ENCODE data around the gene TMOD3.

TMOD3 gene

DNA sequence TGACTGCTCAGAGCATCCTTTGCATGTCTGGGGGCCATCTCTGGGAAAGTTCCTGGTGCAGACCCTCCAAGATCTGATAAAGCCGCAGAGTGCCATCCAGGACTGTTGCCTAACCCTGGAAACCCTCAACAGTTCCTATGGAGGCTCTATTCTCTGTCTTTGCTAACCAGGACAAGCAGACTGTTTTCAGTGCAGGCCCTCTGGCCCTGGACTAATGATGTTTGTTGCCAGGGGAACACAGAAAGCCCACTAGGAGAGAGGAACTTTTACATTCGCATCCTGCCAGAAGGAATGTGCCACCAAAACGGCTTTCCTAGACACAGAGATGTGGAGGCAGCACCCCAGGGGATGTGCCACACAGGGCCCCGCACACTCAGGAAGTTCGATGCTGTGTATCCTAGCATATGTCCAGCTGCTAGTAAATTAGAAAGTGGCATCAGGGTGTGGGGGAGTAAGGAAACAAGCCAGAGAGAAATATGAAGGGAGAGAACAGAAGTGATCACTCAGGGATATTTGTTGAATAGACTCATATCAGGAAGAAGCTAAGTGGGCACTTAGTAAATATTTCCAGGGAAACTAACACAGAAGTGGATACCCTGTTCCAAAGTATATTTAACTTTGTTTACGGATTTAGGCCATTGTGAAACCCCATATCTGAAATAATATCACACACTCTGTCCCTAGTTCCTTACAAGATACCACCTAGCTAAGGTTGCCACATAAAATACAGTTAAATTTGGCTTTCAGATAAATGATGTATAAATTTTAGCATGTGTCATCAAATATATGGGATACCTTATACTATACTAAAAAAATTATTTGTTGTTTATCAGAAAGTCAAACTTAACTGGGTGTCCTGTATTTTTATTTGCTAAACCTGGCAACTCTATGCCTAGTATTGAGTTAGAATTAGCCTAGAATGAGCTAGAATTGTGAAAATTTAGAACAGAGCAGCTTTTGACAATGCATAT lies 29.9 kb upstream of the TMOD3 start:
- Histone ChIP-seq H3K9me3 (ENCODE audit: control insufficient read depth, insufficient read depth, low read length) (no peaks in the 10 kb centered on the region), H3K27ac (ENCODE audit: low read depth, low read length) (no peak overlapping the region), H3K9ac (ENCODE audit: low read depth, low read length) (no peak overlapping the region), H3K36me3 (ENCODE audit: control insufficient read depth, insufficient read depth, low read length) (0 out of 2 replicates have a peak, but pooled peaks cover 4% of the 10 kb centered on the region), H3K4me1 (ENCODE audit: control insufficient read depth, insufficient read depth, low read length) (no peaks in the 10 kb centered on the region), H3K27me3 (ENCODE audit: control insufficient read depth, insufficient read depth, low read length) (no peaks in the 10 kb centered on the region), H3K4me3 (ENCODE audit: low read depth, low read length) (no peak overlapping the region)

GRCh38 chr15:51801391-51801835 lies 28.0 kb upstream of the TMOD3 start:
- H3K4me1 ChIP-seq (ENCODE audit: control insufficient read depth, insufficient read depth, low read length), result no peaks in the 10 kb centered on the region
- no peaks in the 10 kb centered on the region for H3K27me3 ChIP-seq (ENCODE audit: control insufficient read depth, insufficient read depth, low read length)
- 0 out of 2 replicates have a peak, but pooled peaks cover 4% of the 10 kb centered on the region for H3K36me3 ChIP-seq (ENCODE audit: control insufficient read depth, insufficient read depth, low read length)
- H3K27ac ChIP-seq (ENCODE audit: low read depth, low read length), result no peak overlapping the region
- H3K9ac ChIP-seq (ENCODE audit: low read depth, low read length), result no peak overlapping the region
- H3K9me3 ChIP-seq (ENCODE audit: control insufficient read depth, insufficient read depth, low read length), result no peaks in the 10 kb centered on the region
- H3K4me3 ChIP-seq (ENCODE audit: low read depth, low read length), result no peak overlapping the region

- no peaks in the 10 kb centered on the region for H3K4me1 ChIP-seq (ENCODE audit: control insufficient read depth, insufficient read depth, low read length)
- H3K9ac ChIP-seq (ENCODE audit: low read depth, low read length), result no peak overlapping the region
Measured at GRCh38 chr15:51802593-51802992, 26.9 kb upstream of the TMOD3 start.

DNA sequence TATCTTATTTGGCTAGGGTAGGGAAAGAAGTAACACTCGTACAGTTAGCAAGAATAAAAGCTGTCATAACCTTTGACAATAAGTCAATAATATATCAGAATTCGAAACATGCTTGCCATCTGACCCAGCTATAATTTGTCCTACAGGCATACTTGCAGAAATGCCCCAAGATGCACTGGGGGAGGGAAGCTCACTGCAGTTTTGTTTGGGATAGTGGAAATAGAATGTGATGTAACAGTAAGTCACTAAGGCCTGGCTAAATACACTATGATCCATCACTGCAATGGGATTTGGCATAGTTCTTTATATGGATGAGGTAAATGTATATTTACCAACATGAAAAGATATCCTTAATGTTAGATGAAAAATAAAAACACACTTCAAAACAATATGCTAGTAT lies 25.5 kb upstream of the TMOD3 start:
- no peak overlapping the region for H3K9ac ChIP-seq (ENCODE audit: low read depth, low read length)
- H3K27me3 ChIP-seq (ENCODE audit: control insufficient read depth, insufficient read depth, low read length), result no peaks in the 10 kb centered on the region
- H3K4me1 ChIP-seq (ENCODE audit: control insufficient read depth, insufficient read depth, low read length), result no peaks in the 10 kb centered on the region
- H3K9me3 ChIP-seq (ENCODE audit: control insufficient read depth, insufficient read depth, low read length), result no peaks in the 10 kb centered on the region
- no peak overlapping the region for H3K4me3 ChIP-seq (ENCODE audit: low read depth, low read length)
- H3K27ac ChIP-seq (ENCODE audit: low read depth, low read length), result no peak overlapping the region
- 0 out of 2 replicates have a peak, but pooled peaks cover 4% of the 10 kb centered on the region for H3K36me3 ChIP-seq (ENCODE audit: control insufficient read depth, insufficient read depth, low read length)

More at GRCh38 chr15:51802593-51802992, 26.9 kb upstream of the TMOD3 start:
- H3K27ac ChIP-seq (ENCODE audit: low read depth, low read length), result no peak overlapping the region
- H3K4me3 ChIP-seq (ENCODE audit: low read depth, low read length), result no peak overlapping the region
- H3K27me3 ChIP-seq (ENCODE audit: control insufficient read depth, insufficient read depth, low read length), result no peaks in the 10 kb centered on the region
- H3K36me3 ChIP-seq (ENCODE audit: control insufficient read depth, insufficient read depth, low read length), result 0 out of 2 replicates have a peak, but pooled peaks cover 8% of the 10 kb centered on the region
- H3K9me3 ChIP-seq (ENCODE audit: control insufficient read depth, insufficient read depth, low read length), result no peaks in the 10 kb centered on the region

DNA sequence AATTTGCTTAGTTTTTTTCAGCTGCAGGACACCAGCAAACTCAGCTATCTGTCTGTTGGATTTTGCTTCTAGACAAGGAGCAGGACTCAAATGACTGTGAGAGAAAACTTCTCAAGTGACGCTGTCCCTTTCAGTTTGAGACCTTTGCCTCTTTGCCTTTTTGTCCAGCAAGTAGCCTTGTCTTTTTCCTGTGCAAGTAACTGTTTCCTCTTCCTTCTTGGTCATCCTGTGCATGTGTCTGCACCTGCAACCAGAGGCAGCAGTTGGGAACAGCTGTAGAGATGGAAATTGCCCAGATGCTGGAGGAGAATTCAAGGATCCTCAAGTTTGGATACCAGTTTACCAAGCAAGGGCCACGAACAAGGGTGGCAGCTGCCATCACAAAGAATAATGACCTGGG lies 23.3 kb upstream of the TMOD3 start:
- Histone ChIP-seq H3K4me1 (ENCODE audit: control insufficient read depth, insufficient read depth, low read length) (no peaks in the 10 kb centered on the region), H3K9ac (ENCODE audit: low read depth, low read length) (no peak overlapping the region), H3K4me3 (ENCODE audit: low read depth, low read length) (no peak overlapping the region), H3K27ac (ENCODE audit: low read depth, low read length) (no peak overlapping the region), H3K36me3 (ENCODE audit: control insufficient read depth, insufficient read depth, low read length) (0 out of 2 replicates have a peak, but pooled peaks cover 4% of the 10 kb centered on the region), H3K27me3 (ENCODE audit: control insufficient read depth, insufficient read depth, low read length) (no peaks in the 10 kb centered on the region), H3K9me3 (ENCODE audit: control insufficient read depth, insufficient read depth, low read length) (no peaks in the 10 kb centered on the region)

GRCh38 chr15:51809457-51809856 lies 20.0 kb upstream of the TMOD3 start:
- Histone ChIP-seq H3K27ac (ENCODE audit: low read depth, low read length) (no peak overlapping the region), H3K9me3 (ENCODE audit: control insufficient read depth, insufficient read depth, low read length) (no peaks in the 10 kb centered on the region), H3K4me3 (ENCODE audit: low read depth, low read length) (no peak overlapping the region), H3K4me1 (ENCODE audit: control insufficient read depth, insufficient read depth, low read length) (0 out of 2 replicates have a peak, but pooled peaks cover 3% of the 10 kb centered on the region), H3K27me3 (ENCODE audit: control insufficient read depth, insufficient read depth, low read length) (no peaks in the 10 kb centered on the region), H3K9ac (ENCODE audit: low read depth, low read length) (no peak overlapping the region), H3K36me3 (ENCODE audit: control insufficient read depth, insufficient read depth, low read length) (0 out of 2 replicates have a peak, but pooled peaks cover 4% of the 10 kb centered on the region)

GRCh38 chr15:51812598-51812997 lies 16.9 kb upstream of the TMOD3 start:
- no peaks in the 10 kb centered on the region for H3K27me3 ChIP-seq (ENCODE audit: control insufficient read depth, insufficient read depth, low read length)
- H3K36me3 ChIP-seq (ENCODE audit: control insufficient read depth, insufficient read depth, low read length), result no peaks in the 10 kb centered on the region
- H3K4me3 ChIP-seq (ENCODE audit: low read depth, low read length), result no peak overlapping the region
- no peak overlapping the region for H3K27ac ChIP-seq (ENCODE audit: low read depth, low read length)
- H3K4me1 ChIP-seq (ENCODE audit: control insufficient read depth, insufficient read depth, low read length), result 0 out of 2 replicates have a peak, but pooled peaks cover 3% of the 10 kb centered on the region
- no peak overlapping the region for H3K9ac ChIP-seq (ENCODE audit: low read depth, low read length)
- no peaks in the 10 kb centered on the region for H3K9me3 ChIP-seq (ENCODE audit: control insufficient read depth, insufficient read depth, low read length)

DNA sequence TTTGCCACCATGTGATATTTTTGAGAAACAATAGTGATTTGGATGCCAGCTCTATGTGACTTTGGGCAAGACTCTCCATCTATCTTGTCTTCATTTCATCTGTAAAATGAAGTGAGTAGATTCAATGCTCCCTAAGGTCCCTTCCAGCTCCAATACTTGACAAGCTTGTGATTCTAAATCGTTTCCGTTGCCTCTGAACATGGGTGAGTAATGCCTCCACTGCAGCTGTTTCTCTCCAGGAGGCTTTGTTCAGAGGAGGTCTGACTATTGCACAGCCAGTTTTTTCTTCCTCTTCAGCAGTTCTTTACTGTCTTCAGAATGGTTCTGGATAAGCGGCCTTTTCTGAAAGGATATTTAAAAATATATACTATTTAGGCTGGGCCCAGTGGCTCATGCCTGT lies 14.8 kb upstream of the TMOD3 start:
- H3K9ac ChIP-seq (ENCODE audit: low read depth, low read length), result no peak overlapping the region

GRCh38 chr15:51816611-51817010 lies 12.8 kb upstream of the TMOD3 start:
- Histone ChIP-seq H3K4me3 (ENCODE audit: low read depth, low read length) (no peak overlapping the region), H3K36me3 (ENCODE audit: control insufficient read depth, insufficient read depth, low read length) (no peaks in the 10 kb centered on the region), H3K9ac (ENCODE audit: low read depth, low read length) (no peak overlapping the region), H3K4me1 (ENCODE audit: control insufficient read depth, insufficient read depth, low read length) (0 out of 2 replicates have a peak, but pooled peaks cover 3% of the 10 kb centered on the region), H3K27ac (ENCODE audit: low read depth, low read length) (no peak overlapping the region), H3K27me3 (ENCODE audit: control insufficient read depth, insufficient read depth, low read length) (no peaks in the 10 kb centered on the region), H3K9me3 (ENCODE audit: control insufficient read depth, insufficient read depth, low read length) (peaks cover 6% of the 10 kb centered on the region; the same call in 1 of the 2 replicates)

More for the DNA sequence above, 14.8 kb upstream of the TMOD3 start:
- Histone ChIP-seq H3K4me3 (ENCODE audit: low read depth, low read length) (no peak overlapping the region), H3K4me1 (ENCODE audit: control insufficient read depth, insufficient read depth, low read length) (0 out of 2 replicates have a peak, but pooled peaks cover 3% of the 10 kb centered on the region), H3K9me3 (ENCODE audit: control insufficient read depth, insufficient read depth, low read length) (no peaks in the 10 kb centered on the region), H3K36me3 (ENCODE audit: control insufficient read depth, insufficient read depth, low read length) (no peaks in the 10 kb centered on the region), H3K27ac (ENCODE audit: low read depth, low read length) (no peak overlapping the region), H3K27me3 (ENCODE audit: control insufficient read depth, insufficient read depth, low read length) (no peaks in the 10 kb centered on the region)

- Histone ChIP-seq H3K9ac (ENCODE audit: low read depth, low read length) (no peak overlapping the region), H3K36me3 (ENCODE audit: control insufficient read depth, insufficient read depth, low read length) (no peaks in the 10 kb centered on the region), H3K9me3 (ENCODE audit: control insufficient read depth, insufficient read depth, low read length) (peaks cover 7% of the 10 kb centered on the region; the same call in 1 of the 2 replicates), H3K27me3 (ENCODE audit: control insufficient read depth, insufficient read depth, low read length) (no peaks in the 10 kb centered on the region), H3K27ac (ENCODE audit: low read depth, low read length) (no peak overlapping the region), H3K4me1 (ENCODE audit: control insufficient read depth, insufficient read depth, low read length) (no peaks in the 10 kb centered on the region), H3K4me3 (ENCODE audit: low read depth, low read length) (no peak overlapping the region)
Measured at GRCh38 chr15:51818150-51818549, 11.3 kb upstream of the TMOD3 start.

DNA sequence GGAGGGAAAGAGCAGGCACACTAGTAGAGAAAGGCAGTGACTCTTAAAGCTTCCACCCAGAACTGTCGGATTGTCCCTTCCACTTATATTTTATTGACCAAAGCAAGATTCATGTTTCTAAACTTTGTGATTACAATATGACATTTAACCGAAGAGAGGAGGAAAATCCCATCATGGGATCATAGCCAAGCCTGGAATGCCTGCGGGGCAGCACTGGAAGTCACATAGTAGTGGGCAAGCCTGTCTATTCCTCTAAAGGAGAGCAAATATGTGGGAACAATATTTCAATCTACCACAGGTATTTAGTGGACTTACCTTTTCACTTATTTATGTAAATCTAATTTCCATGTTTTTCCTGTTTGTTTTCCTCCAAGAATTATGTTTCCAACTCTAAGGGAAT lies 3.8 kb upstream of the TMOD3 start:
- no peak overlapping the region for H3K4me3 ChIP-seq (ENCODE audit: low read depth, low read length)
- H3K36me3 ChIP-seq (ENCODE audit: control insufficient read depth, insufficient read depth, low read length), result no peaks in the 10 kb centered on the region
- H3K27ac ChIP-seq (ENCODE audit: low read depth, low read length), result no peak overlapping the region

More for the DNA sequence above, 3.8 kb upstream of the TMOD3 start:
- H3K9me3 ChIP-seq (ENCODE audit: control insufficient read depth, insufficient read depth, low read length), result peaks cover 7% of the 10 kb centered on the region; the same call in 1 of the 2 replicates
- H3K27me3 ChIP-seq (ENCODE audit: control insufficient read depth, insufficient read depth, low read length), result no peaks in the 10 kb centered on the region
- H3K9ac ChIP-seq (ENCODE audit: low read depth, low read length), result no peak overlapping the region
- H3K4me1 ChIP-seq (ENCODE audit: control insufficient read depth, insufficient read depth, low read length), result no peaks in the 10 kb centered on the region
